KBM-7 (cell line): Measurements from ENCODE around the gene TRMT6.

Experiments
- DNase-seq: peaks from one replicate; pipeline ENCODE4 v3.0.0-alpha.2; 2015
- in situ Hi-C: fragments of 300-500 bp; cut with MboI; formaldehyde crosslinking; loops from 2 replicates; pipeline ENCODE4 v1.14.3; 2020; ENCODE audit warnings: low sequenced_read_pairs, low pct_unique_long_range_greater_than_20kb, mixed read lengths

The TRMT6 gene

GRCh38 chr20:5918856-5919625 lies 31.3 kb downstream of the TRMT6 start:
- peak; percentile 48 for DNase-seq
- in situ Hi-C loops, result no loop called here

GRCh38 chr20:5914859-5915258 lies 35.5 kb downstream of the TRMT6 start:
- in situ Hi-C loops, result no loop called here
- no peak for DNase-seq

- in situ Hi-C loops, result no loop called here
- no peak for DNase-seq
Observed at GRCh38 chr20:5913166-5913565, 37.2 kb downstream of the TRMT6 start.

- DNase-seq, result no peak
- in situ Hi-C loops, result no loop called here
Observed at GRCh38 chr20:5910186-5910585, 40.1 kb downstream of the TRMT6 start.

- DNase-seq, result no peak
- in situ Hi-C loops, result no loop called here
Observed at GRCh38 chr20:5908981-5909380, 41.4 kb downstream of the TRMT6 start.

DNA sequence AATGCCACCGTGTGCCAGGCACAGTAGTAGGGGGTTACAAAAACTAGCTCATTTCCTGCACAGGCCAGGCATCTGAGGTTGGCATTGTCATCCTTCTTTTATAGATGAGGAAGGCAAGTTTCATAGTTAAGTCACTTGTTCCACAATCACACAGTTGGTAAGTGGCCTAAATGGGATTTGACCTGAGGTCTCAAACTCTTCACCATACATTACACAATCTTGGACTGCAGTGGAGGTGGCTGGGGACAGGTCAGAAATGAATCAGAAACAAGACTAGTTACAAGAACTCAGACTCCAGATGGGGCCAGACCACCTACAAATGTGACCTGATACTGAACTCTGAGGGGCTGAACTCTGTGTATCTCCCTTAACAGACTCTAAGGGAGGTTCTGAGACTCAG lies 49.4 kb downstream of the TRMT6 start:
- no peak for DNase-seq
- in situ Hi-C loops, result no loop called here

DNA sequence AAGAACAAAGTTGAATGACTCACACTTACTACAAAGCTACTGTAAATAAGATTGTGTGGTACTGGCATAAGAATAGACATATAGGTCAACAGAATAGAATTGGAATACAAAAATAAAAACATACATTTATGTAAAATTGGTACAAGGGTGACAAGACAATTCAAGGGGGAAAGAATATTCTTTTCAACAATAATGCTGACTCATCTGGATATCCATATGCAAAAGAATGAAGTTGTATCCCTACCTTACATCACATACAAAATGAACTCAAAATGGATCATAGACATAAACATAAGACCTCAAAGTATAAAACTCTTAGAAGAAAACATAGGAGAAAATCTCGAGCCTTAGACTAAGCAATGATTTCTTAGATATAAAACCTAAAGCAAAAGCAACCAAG lies 50.9 kb downstream of the TRMT6 start:
- in situ Hi-C loops, result no loop called here
- no peak for DNase-seq

GRCh38 chr20:5895626-5896025 lies 54.7 kb downstream of the TRMT6 start:
- DNase-seq, result no peak
- in situ Hi-C loops, result no loop called here

GRCh38 chr20:5893621-5894020 lies 56.7 kb downstream of the TRMT6 start:
- no peak for DNase-seq
- in situ Hi-C loops, result no loop called here

- in situ Hi-C loops, result no loop called here
- DNase-seq, result no peak
Observed at GRCh38 chr20:5893052-5893451, 57.3 kb downstream of the TRMT6 start.

DNA sequence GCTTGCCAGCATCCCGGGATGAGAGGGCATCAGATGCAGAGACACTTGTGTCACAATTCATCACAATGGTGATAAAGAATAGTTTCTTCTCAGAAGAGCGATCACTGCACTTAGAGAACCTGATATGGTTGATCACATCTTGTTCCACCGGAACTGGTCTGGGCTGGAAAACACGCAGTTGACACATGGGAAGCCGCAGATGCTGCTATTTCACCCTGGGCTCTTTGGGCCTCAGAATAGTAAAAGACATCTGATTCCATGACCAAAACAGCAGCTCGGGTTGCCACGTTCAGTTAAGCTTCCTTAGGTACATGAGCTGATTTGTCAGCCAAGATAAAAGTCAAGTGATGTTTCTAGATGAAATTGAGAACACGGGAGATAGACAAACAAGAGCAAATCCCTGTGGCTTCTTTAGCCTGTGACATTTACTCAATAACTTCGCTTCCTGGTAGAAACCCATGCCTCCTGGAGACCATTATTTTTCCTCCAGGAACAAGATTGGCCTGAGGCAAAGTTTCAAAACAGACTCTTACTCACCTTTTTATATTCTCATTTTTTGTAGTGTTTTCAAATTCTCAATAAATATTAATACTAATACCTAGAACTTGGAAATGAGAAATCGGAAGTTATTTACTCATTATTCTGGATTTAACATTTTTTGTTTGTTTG lies 59.4 kb downstream of the TRMT6 start:
- in situ Hi-C loops, result no loop called here
- DNase-seq, result no peak

GRCh38 chr20:5888041-5888440 lies 62.3 kb downstream of the TRMT6 start:
- DNase-seq, result no peak
- in situ Hi-C loops, result no loop called here

GRCh38 chr20:5887386-5887785 lies 62.9 kb downstream of the TRMT6 start:
- in situ Hi-C loops, result no loop called here
- DNase-seq, result no peak
